ENCODE measurements around the gene SNX3. TPM values are rescaled to one million over a fixed set of nuclear protein-coding genes. Genes with fewer than 3 reads are reported as not detected.
A peak's percentile ranks its signal among the peaks of the same experiment; 100 is the strongest.

Gene SNX3
- total RNA-seq, 4 donors from 2014 or later: 81.2 to 136 (median 121) TPM

- in situ Hi-C loops (cut with MboI; ENCODE audit: low pct_ligation_motif_present in 1 of 4, low pct_unique_long_range_greater_than_20kb in 1 of 4, low sequenced_read_pairs in 3 of 4) (no loop called here), intact Hi-C loops (cut with DNase I; ENCODE audit: low total_unique reads) (no loop called here)
- no peaks in the 10 kb centered on the region for H3K36me3 ChIP-seq
- DNase-seq: no peak
- no peak for TF ChIP-seq POLR2AphosphoS5 (IDR thresholded peaks at IDR 0.05)
- no peak for TF ChIP-seq EP300 (IDR thresholded peaks at IDR 0.05; ENCODE audit: low read depth)
- TF ChIP-seq POLR2A (IDR thresholded peaks at IDR 0.05): no peak
- TF ChIP-seq CTCF (IDR thresholded peaks at IDR 0.05): no peak
- peak overlapping the region in 2 of 4 donors; percentile 7 to 37 for H3K4me3 ChIP-seq
- H3K9me3 ChIP-seq: no peaks in the 10 kb centered on the region
- peaks cover 26 to 60% (median 43%) of the 10 kb centered on the region in 4 donors for H3K4me1 ChIP-seq
- H3K27ac ChIP-seq: no peak overlapping the region
- peaks cover 100% of the 10 kb centered on the region for H3K27me3 ChIP-seq
- 20% methylated on average over 23 of the region's 23 CpGs; no CpG with 5 or more reads in 1 of the 2 donors for WGBS, 2 donors (ENCODE audit: low coverage in 1 of 2)
Measured at GRCh38 chr6:108168090-108168463, 92.8 kb downstream of the SNX3 start.

GRCh38 chr6:108167449-108168089 is 93.3 kb downstream of the SNX3 start:
- H3K4me3 ChIP-seq: peak overlapping the region in 1 of 4 donors; percentile 37
- no peak overlapping the region for H3K27ac ChIP-seq
- H3K4me1 ChIP-seq: peaks cover 26 to 60% (median 43%) of the 10 kb centered on the region in 4 donors
- TF ChIP-seq POLR2AphosphoS5 (IDR thresholded peaks at IDR 0.05) (no peak), CTCF (IDR thresholded peaks at IDR 0.05) (no peak), EP300 (IDR thresholded peaks at IDR 0.05; ENCODE audit: low read depth) (no peak), POLR2A (IDR thresholded peaks at IDR 0.05) (no peak)
- H3K36me3 ChIP-seq: no peaks in the 10 kb centered on the region
- in situ Hi-C loops (cut with MboI; ENCODE audit: low pct_ligation_motif_present in 1 of 4, low pct_unique_long_range_greater_than_20kb in 1 of 4, low sequenced_read_pairs in 3 of 4): no loop called here
- no peak for DNase-seq
- WGBS, 2 donors (ENCODE audit: low coverage in 1 of 2): 26 to 58% methylated on average over 8 to 33 of the region's 35 CpGs
- intact Hi-C loops (cut with DNase I; ENCODE audit: low total_unique reads): no loop called here
- peaks cover 100% of the 10 kb centered on the region for H3K27me3 ChIP-seq
- no peaks in the 10 kb centered on the region for H3K9me3 ChIP-seq

GRCh38 chr6:108166664-108167448 is 94.0 kb downstream of the SNX3 start:
- TF ChIP-seq POLR2AphosphoS5 (IDR thresholded peaks at IDR 0.05): no peak
- TF ChIP-seq EP300 (IDR thresholded peaks at IDR 0.05; ENCODE audit: low read depth): no peak
- no peak for TF ChIP-seq CTCF (IDR thresholded peaks at IDR 0.05)
- no peak for TF ChIP-seq POLR2A (IDR thresholded peaks at IDR 0.05)
- intact Hi-C loops (cut with DNase I; ENCODE audit: low total_unique reads) (no loop called here), in situ Hi-C loops (cut with MboI; ENCODE audit: low pct_ligation_motif_present in 1 of 4, low pct_unique_long_range_greater_than_20kb in 1 of 4, low sequenced_read_pairs in 3 of 4) (no loop called here)
- peaks cover 26 to 60% (median 43%) of the 10 kb centered on the region in 4 donors for H3K4me1 ChIP-seq
- H3K27me3 ChIP-seq: peaks cover 100% of the 10 kb centered on the region
- no peak overlapping the region for H3K27ac ChIP-seq
- 14% methylated on average over 58 of the region's 58 CpGs; no CpG with 5 or more reads in 1 of the 2 donors for WGBS, 2 donors (ENCODE audit: low coverage in 1 of 2)
- DNase-seq: no peak
- H3K4me3 ChIP-seq: peak overlapping the region in 1 of 4 donors; percentile 37
- no peaks in the 10 kb centered on the region for H3K36me3 ChIP-seq
- H3K9me3 ChIP-seq: no peaks in the 10 kb centered on the region

Data from transverse colon (tissue), 4 donors.